ENCODE results near the gene PAH.

- TF ChIP-seq POLR2A (IDR thresholded peaks at IDR 0.05): no peak
- TF ChIP-seq, protein P1, sequence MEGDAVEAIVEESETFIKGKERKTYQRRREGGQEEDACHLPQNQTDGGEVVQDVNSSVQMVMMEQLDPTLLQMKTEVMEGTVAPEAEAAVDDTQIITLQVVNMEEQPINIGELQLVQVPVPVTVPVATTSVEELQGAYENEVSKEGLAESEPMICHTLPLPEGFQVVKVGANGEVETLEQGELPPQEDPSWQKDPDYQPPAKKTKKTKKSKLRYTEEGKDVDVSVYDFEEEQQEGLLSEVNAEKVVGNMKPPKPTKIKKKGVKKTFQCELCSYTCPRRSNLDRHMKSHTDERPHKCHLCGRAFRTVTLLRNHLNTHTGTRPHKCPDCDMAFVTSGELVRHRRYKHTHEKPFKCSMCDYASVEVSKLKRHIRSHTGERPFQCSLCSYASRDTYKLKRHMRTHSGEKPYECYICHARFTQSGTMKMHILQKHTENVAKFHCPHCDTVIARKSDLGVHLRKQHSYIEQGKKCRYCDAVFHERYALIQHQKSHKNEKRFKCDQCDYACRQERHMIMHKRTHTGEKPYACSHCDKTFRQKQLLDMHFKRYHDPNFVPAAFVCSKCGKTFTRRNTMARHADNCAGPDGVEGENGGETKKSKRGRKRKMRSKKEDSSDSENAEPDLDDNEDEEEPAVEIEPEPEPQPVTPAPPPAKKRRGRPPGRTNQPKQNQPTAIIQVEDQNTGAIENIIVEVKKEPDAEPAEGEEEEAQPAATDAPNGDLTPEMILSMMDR (IDR thresholded peaks at IDR 0.05): no peak
These were observed 47.5 kb downstream of the PAH start for GRCh38 chr12:102869571-102869970.

All from body of pancreas (tissue), 4 donors.